Hematopoietic multipotent progenitor cell treated with erythropoietin and hydrocortisone succinate and interleukin-3 and kit ligand, for 17 days (in vitro differentiated cells): Measurements from ENCODE around the gene SLC50A1.

Experiments
- DNase-seq: peaks from one replicate; pipeline ENCODE4 v3.0.0-alpha.2; 2015; ENCODE audit warnings: low spot score

SLC50A1 gene

GRCh38 chr1:155171836-155172731 lies 36.4 kb downstream of the SLC50A1 start:
- peak; percentile 15 for DNase-seq

GRCh38 chr1:155172732-155173477 lies 37.3 kb downstream of the SLC50A1 start, which contains the start of gene KRTCAP2:
Gene KRTCAP2, minus strand, starts transcription at chr1:155173304. Its CDS starts 80 bp downstream, at chr1:155173224.
- DNase-seq: peak; percentile 99

- DNase-seq: no peak
Observed at GRCh38 chr1:155173478-155174323, 38.0 kb downstream of the SLC50A1 start, which contains the start of gene TRIM46. Gene TRIM46, plus strand, starts transcription at chr1:155173849. Its CDS starts 118 bp downstream, at chr1:155173967.

DNA sequence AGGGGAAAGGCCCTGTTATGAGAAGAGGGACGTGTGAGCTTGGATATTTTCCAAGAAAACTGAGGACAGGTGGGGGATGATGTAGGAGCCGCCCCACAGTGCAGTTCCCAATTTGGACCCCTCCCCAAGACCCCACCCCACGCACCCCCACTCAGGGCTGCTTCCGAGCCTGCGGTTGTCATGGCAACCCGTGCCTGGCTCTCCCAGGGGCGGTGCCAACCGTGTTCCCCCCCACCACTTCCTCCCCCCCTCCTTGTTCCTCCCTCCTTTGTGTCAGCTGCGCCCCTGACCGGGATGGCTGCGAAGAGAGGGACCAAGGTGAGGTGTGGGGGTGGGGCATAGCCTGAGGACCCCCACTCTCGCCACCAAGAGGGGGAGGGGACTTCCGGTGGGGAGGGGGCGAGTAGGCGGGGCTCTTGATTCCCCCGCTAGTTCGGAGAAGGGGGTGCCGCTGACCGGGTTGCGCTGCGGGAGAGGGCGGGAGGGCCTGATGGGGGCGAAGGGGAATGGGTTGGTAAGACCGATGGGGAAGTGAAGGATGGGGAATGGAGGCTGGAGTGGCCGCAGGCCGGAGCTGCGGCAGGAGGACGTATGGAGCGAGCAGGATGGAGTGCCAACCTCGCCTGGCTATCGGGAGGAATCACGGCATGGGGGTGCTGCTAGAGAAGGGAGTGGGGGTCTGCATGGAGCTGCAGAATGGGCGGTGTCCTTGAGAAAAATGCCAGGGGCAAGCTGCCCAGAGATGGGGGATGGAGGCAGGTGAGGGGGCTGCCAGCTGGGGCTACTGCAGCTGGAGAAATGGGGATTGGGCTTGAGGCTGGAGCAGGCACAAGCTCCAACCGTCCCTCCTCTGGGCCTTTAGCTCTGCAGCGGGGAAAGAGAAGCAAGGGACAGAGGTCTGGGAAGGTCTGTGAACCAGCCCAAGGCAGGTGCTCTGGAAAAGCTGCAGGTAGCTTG lies 39.0 kb downstream of the SLC50A1 start:
- DNase-seq: no peak

- DNase-seq: no peak
Observed at GRCh38 chr1:155175281-155175926, 39.8 kb downstream of the SLC50A1 start.

DNA sequence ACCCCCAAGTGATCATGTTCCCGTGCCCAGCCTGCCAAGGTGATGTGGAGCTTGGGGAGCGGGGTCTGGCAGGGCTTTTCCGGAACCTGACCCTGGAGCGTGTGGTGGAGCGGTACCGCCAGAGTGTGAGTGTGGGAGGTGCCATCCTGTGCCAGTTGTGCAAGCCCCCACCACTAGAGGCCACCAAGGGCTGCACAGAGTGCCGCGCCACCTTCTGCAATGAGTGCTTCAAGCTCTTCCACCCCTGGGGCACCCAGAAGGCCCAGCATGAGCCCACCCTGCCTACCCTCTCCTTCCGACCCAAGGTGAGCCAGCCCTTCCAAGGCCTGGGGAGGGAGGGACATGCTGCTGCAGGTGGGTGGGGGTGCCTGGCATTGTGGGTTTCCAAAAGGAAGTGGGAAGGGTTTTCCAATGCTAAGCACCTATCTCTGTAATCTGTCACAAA lies 40.3 kb downstream of the SLC50A1 start:
- DNase-seq: no peak

DNA sequence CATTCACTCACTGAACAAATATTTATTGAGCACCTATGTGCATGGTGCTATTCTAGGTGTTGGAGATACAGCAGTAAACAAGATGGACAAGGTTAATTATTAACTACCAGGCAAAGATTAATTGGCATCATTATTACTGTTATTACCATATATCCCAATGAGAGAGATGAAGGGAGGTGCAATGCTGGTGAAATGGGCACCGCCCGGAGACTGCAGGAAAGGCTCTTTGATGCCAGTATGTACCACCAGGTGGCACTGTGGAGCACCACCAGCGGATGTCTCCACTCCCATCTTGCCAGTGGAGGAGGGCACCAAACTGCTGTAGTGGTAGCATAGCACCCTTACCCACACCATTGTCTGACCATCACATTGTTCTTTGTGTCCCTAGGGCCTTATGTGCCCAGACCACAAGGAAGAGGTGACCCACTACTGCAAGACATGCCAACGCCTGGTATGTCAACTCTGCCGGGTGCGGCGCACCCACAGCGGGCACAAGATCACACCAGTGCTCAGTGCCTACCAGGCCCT lies 41.0 kb downstream of the SLC50A1 start:
- peak; percentile 89 for DNase-seq

GRCh38 chr1:155177192-155177917 lies 41.7 kb downstream of the SLC50A1 start:
- DNase-seq: no peak

DNA sequence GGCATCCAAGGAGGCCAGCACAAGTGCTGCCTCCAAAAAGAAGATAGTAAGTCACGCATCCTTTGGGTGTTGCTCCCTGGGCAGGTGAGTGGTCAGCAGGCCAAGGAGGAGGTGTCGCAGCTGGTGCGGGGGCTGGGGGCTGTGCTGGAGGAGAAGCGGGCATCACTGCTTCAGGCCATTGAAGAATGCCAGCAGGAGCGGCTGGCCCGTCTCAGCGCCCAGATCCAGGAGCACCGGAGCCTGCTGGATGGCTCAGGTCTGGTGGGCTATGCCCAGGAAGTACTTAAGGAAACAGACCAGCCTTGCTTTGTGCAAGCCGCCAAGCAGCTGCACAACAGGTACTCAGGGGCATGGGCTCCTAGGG lies 42.2 kb downstream of the SLC50A1 start:
- no peak for DNase-seq

GRCh38 chr1:155178441-155179111 lies 42.9 kb downstream of the SLC50A1 start:
- no peak for DNase-seq

DNA sequence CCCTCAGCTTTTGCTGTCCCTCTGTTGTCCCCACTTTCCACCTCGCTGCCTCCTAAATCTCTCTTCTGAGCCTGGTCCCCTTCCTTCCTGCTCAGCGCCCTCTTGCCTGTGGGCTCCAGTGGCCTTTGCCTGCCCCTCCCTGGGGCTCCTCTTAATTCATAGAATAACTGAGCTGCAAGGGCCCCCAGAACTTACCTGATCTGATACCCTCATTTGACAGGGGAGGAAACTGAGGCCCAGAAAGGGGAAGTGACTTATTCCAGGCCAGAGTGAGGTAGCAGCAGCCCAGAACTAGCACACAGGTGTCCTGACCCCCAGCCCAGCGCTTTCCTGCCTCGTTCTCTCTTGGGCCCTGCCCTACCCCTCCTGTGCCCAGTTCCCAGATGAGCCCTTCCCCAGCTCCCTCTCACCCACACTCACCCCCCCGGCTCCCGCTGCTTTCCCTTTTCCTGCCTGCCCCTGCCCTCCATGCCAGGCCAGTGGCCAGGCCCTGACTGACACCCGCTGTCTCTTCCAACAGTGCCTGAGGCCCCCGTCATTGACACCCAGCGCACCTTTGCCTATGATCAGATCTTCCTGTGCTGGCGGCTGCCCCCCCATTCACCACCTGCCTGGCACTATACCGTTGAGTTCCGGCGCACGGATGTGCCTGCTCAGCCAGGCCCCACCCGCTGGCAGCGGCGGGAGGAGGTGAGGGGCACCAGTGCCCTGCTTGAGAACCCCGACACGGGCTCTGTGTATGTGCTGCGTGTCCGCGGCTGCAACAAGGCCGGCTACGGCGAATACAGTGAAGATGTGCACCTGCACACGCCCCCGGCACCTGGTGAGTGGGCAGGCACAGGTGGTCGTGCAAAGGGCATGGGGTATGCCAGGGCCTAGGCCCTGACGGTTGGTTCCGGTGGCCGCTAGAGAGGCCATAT lies 43.7 kb downstream of the SLC50A1 start:
- DNase-seq: no peak

GRCh38 chr1:155181371-155182051 lies 45.9 kb downstream of the SLC50A1 start:
- no peak for DNase-seq

DNA sequence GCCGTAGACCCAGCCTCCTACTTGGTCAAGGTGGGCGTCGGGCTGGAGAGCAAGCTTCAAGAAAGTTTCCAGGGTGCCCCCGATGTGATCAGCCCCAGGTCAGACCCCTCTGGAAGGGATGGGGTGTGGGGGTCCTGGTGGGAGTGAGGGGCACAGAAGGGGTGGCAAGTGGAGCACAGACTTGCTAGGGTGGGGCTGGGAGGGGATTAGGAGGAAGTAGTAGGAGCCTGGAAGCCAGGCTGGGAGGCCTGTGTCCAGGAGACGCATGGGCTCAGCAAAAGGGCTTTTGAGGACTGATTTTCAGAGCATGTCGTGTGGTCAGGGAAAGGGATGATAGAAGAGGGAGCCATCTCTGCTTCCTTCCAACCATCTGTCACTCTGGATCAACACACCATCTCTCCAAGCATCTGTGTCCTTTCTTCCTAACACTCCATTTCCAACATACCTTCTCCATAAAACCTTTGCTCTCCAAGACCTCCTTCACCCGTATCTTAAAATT lies 46.4 kb downstream of the SLC50A1 start:
- DNase-seq: no peak

GRCh38 chr1:155183775-155184221 lies 48.1 kb downstream of the SLC50A1 start:
- DNase-seq: no peak

- DNase-seq: no peak
Observed at GRCh38 chr1:155184351-155184811, 48.7 kb downstream of the SLC50A1 start.
